ENCODE data around the gene PARD3B. TPM values are rescaled to one million over a fixed set of nuclear protein-coding genes. Genes with fewer than 3 reads are reported as not detected.

The PARD3B gene
- total and polyA plus RNA-seq, 10 of the 15 experiments (the other 5 are each of a cell fraction or from before 2014, with no cell fraction given): 0.01 to 0.54 (median 0.07) TPM; not detected in 7

GRCh38 chr2:205496370-205496769 lies 951.1 kb downstream of the PARD3B start:
- H3K4me3 ChIP-seq: no peak overlapping the region
- ATAC-seq (no peak), FAIRE-seq (no peak), DNase-seq (ENCODE audit: low read depth, low spot score) (no peak)
- no peaks in the 10 kb centered on the region for H3K27me3 ChIP-seq (replicated peaks in 1 of 2; ENCODE audit: control insufficient read depth in 2 of 2, insufficient read depth in 2 of 2, low read length in 1 of 2)
- no peak overlapping the region for H3K27ac ChIP-seq (ENCODE audit: control insufficient read depth, insufficient read depth)
- no peaks in the 10 kb centered on the region for H3K4me1 ChIP-seq (ENCODE audit: control insufficient read depth, insufficient read depth, low read length)
- RAD21 ChIA-PET (ENCODE audit: unreplicated experiment): no interaction called here
- WGBS (ENCODE audit: insufficient coverage, insufficient replicate concordance, low lambda C conversion rate, missing lambda C conversion rate): 23% methylated on average over 1 of the region's 1 CpG
- H3K79me2 ChIP-seq (ENCODE audit: control insufficient read depth, insufficient read depth, low read length): no peaks in the 10 kb centered on the region
- H3K9ac ChIP-seq (ENCODE audit: control insufficient read depth, insufficient read depth, low read length): no peak overlapping the region
- TF ChIP-seq ZBTB4 (CRISPR knock-in tag; IDR thresholded peaks at IDR 0.05) (no peak), CREM (IDR thresholded peaks at IDR 0.05; ENCODE audit: low read depth) (no peak), NFXL1 (IDR thresholded peaks at IDR 0.05; ENCODE audit: borderline replicate concordance) (no peak), CBX3 (IDR thresholded peaks at IDR 0.05; ENCODE audit: borderline replicate concordance, low read depth) (no peak), CHD4 (IDR thresholded peaks at IDR 0.05) (no peak)
- in situ Hi-C loops (cut with MboI) (no loop called here), intact Hi-C loops (cut with micrococcal nuclease; ENCODE audit: unreplicated experiment) (no loop called here)
- CTCF ChIA-PET: no interaction called here
- no peaks in the 10 kb centered on the region for H4K20me1 ChIP-seq (ENCODE audit: control insufficient read depth, insufficient read depth)
- H3K36me3 ChIP-seq (ENCODE audit: control insufficient read depth in 2 of 2, insufficient read depth in 2 of 2, low read length in 1 of 2): no peaks in the 10 kb centered on the region
- no peaks in the 10 kb centered on the region for H3K9me3 ChIP-seq (replicated peaks; ENCODE audit: control insufficient read depth, insufficient read depth, low read length)
- H3K4me2 ChIP-seq (ENCODE audit: control insufficient read depth, insufficient read depth): no peak overlapping the region
- SMC1A ChIA-PET (ENCODE audit: uncharacterized antibody, unreplicated experiment): interaction anchor here (1.0 kb wide), 1 partner anchor 12 kb away, joined by 3 read pairs; no protein-coding TSS in a partner anchor
- no TSS peak for BruUV-seq (replicated peaks)
- H2AFZ ChIP-seq (ENCODE audit: control insufficient read depth, low read depth, low read length): no peak overlapping the region
- POLR2A ChIA-PET: no interaction called here

GRCh38 chr2:205496772-205497171 lies 951.5 kb downstream of the PARD3B start:
- Histone ChIP-seq H3K4me3 (no peak overlapping the region), H3K4me1 (ENCODE audit: control insufficient read depth, insufficient read depth, low read length) (no peaks in the 10 kb centered on the region), H3K9ac (ENCODE audit: control insufficient read depth, insufficient read depth, low read length) (no peak overlapping the region), H3K9me3 (replicated peaks; ENCODE audit: control insufficient read depth, insufficient read depth, low read length) (no peaks in the 10 kb centered on the region), H3K4me2 (ENCODE audit: control insufficient read depth, insufficient read depth) (no peak overlapping the region), H3K36me3 (ENCODE audit: control insufficient read depth in 2 of 2, insufficient read depth in 2 of 2, low read length in 1 of 2) (no peaks in the 10 kb centered on the region), H3K27ac (ENCODE audit: control insufficient read depth, insufficient read depth) (no peak overlapping the region), H4K20me1 (ENCODE audit: control insufficient read depth, insufficient read depth) (no peaks in the 10 kb centered on the region), H3K27me3 (replicated peaks in 1 of 2; ENCODE audit: control insufficient read depth in 2 of 2, insufficient read depth in 2 of 2, low read length in 1 of 2) (no peaks in the 10 kb centered on the region), H2AFZ (ENCODE audit: control insufficient read depth, low read depth, low read length) (no peak overlapping the region), H3K79me2 (ENCODE audit: control insufficient read depth, insufficient read depth, low read length) (no peaks in the 10 kb centered on the region)
- in situ Hi-C loops (cut with MboI): no loop called here
- ChIA-PET CTCF (no interaction called here), SMC1A (ENCODE audit: uncharacterized antibody, unreplicated experiment) (interaction anchor here (1.0 kb wide), 1 partner anchor 12 kb away, joined by 3 read pairs; no protein-coding TSS in a partner anchor), RAD21 (ENCODE audit: unreplicated experiment) (no interaction called here), POLR2A (no interaction called here)
- BruUV-seq (replicated peaks): no TSS peak
- intact Hi-C loops (cut with micrococcal nuclease; ENCODE audit: unreplicated experiment): no loop called here
- no peak for FAIRE-seq
- WGBS (ENCODE audit: insufficient coverage, insufficient replicate concordance, low lambda C conversion rate, missing lambda C conversion rate): 60% methylated on average over 6 of the region's 6 CpGs
- TF ChIP-seq ESRRA (IDR thresholded peaks at IDR 0.05; ENCODE audit: low read length) (no peak), CREM (IDR thresholded peaks at IDR 0.05; ENCODE audit: low read depth) (no peak), SIX5 (IDR thresholded peaks at IDR 0.05; ENCODE audit: low read depth, low read length, severe bottlenecking) (no peak), HDGF (IDR thresholded peaks at IDR 0.05) (no peak), ZNF207 (IDR thresholded peaks at IDR 0.05; ENCODE audit: borderline replicate concordance) (no peak), TBL1XR1 (IDR thresholded peaks at IDR 0.05; ENCODE audit: low read depth, low read length) (no peak), CREB1 (IDR thresholded peaks at IDR 0.05; ENCODE audit: low read depth) (no peak)
- no peak for DNase-seq (ENCODE audit: low read depth, low spot score)
- no peak for ATAC-seq
